GM21447 (cell line): ENCODE results near the gene STX8.
"Not testable (repeated sequence)": the region's sequence is repeated elsewhere in the genome, so short reads cannot be mapped to it uniquely, and the experiment has no call there.

Experiments used
- ATAC-seq: cut with Tn5 transposase; IDR thresholded peaks from one replicate; pipeline ENCODE4 v1.9.1; 2021; ENCODE audit not compliant: unreplicated experiment

The STX8 gene

GRCh38 chr17:9355846-9356245 is 219.8 kb downstream of the STX8 start:
- ATAC-seq, result no peak

DNA sequence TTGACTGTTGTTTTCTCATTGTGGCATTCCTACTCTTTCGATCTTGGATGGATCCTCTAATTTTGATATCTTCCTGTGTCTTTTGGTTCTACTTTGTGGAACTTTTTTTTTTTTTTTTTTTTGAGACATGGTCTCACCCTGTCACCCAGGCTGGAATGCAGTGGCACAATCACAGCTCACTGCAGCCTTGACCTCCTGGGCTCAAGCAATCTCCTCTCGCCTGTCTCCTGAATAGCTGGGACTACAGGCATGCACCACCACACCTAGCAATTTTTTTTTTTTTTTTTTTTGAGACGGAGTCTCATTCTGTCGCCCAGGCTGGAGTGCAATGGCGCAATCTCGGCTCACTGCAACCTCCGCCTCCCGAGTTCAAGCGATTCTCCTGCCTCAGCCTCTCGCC is 220.4 kb downstream of the STX8 start:
- not testable (repeated sequence) for ATAC-seq

DNA sequence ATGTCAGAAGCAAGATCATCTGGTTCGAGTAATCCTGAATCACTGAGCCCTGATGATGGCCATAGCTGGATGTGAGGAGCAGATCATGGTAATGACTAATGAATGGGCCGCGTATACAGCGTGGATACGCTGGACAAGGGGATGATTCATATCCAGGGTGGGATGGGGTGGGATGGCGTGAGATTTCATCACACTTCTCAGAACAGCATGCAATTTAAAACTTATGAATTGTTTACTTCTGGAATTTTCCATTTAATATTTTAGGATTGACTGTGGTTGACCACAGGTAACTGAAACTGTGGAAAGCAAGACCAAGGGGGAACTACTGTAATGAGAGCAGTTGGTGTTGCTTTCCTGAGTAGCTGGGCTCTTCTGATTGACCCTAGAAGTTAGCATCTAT is 225.5 kb downstream of the STX8 start:
- no peak for ATAC-seq

DNA sequence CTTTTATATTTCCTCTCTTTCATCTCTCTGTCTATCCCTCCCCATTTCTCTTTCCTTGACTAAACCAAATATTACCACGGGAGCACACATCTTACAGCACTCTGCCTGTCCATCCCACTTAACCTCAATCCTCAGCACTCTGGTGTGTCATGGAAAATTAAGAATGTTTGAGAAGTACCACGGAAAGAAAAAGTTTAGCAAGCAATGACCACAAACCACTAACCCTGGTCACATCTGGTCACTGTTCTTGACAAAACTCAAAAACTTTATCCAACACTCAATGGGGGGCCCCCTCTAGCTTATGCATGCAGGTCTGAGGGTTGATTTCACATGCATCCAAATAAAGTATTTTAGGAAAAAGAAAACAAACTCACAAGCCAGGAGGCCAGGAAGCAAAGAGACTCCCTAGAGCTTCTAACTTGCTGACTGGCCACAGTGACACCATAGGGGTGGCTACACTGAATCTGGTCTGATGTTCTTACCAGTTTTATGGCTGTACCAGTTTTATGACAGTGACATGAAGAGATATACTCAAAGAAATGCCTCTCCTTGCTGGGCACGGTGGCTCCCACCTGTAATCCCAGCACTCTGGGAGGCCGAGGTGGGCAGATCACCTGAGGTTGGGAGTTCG is 229.2 kb downstream of the STX8 start:
- ATAC-seq, result no peak

DNA sequence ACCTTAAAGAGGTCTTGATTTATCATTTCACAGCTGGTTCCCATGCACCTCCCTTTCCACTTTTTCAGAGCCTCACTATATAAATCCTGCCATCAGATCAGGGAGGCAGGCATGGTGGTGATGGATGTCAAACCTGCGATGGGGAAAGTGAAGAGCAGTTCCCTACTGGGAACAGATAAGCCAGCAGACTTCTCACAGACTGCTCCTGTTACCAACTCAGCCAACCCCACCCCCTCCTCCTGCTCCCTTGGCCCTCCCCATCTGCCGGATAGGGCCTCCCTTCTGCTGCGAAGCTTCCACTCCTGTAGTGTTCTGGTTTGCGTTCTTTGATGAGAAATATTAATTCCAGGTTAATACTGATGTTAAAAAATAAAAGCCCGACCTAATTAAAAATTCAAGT is 232.1 kb downstream of the STX8 start:
- no peak for ATAC-seq

DNA sequence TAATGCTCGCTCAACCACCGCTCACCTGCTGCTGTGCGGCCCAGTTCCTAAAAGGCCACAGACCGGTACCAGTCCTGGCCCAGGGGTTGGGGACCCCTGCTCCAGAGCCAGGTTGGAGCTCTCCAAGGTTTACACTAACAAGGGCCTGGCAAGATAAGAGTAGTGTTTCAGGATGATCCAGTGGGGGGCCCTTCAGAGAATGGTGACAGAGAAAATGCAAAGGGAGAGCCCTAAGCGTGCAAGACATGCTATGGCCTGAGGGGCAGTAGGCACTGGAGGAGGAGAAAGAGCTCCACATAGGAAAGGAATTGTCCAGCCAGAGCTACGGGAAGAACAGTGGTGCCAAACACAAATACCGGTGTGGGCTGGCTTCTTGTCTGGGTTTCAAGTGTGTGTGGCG is 233.4 kb downstream of the STX8 start:
- ATAC-seq, result no peak

DNA sequence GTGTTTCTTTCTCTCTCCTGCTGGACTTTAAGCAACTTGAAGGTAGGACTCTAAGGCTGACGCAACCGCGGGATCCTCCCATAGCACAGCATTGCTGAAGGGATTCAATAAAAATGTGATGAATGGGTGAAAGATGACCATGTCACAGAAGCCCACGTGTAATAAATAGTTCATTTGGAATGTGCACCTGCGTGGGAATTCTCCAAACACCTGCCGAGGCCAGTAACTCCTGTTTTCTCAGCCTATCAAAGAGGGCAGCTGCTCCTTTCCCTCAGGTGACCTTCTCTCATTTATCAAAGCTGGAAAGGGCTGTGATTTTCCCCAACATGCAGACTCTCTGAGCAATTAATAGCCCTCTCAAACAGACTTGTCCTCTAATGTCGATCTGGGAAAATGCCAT is 235.7 kb downstream of the STX8 start:
- ATAC-seq, result no peak

DNA sequence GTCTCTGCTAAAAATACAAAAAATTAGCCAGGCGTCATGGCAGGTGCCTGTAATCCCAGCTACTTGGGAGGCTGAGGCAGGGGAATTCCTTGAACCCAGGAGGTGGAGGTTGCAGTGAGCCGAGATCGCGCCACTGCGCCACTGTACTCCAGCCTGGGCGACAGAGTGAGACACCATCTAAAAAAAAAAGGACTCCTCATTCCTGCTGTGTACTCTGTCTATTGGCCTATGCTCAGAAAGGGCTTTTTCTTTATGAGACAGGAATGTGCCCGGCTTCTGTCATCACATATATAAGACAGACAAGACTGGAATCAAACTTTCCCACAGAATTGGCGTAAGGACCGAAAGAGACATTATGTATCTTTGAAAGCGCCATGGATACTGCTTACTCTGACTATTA is 236.1 kb downstream of the STX8 start:
- ATAC-seq, result not testable (repeated sequence)

GRCh38 chr17:9336817-9337216 is 238.8 kb downstream of the STX8 start:
- no peak for ATAC-seq

- no peak for ATAC-seq
Observed at GRCh38 chr17:9334536-9335446, 240.8 kb downstream of the STX8 start.

GRCh38 chr17:9332132-9332494 is 243.5 kb downstream of the STX8 start:
- no peak for ATAC-seq

DNA sequence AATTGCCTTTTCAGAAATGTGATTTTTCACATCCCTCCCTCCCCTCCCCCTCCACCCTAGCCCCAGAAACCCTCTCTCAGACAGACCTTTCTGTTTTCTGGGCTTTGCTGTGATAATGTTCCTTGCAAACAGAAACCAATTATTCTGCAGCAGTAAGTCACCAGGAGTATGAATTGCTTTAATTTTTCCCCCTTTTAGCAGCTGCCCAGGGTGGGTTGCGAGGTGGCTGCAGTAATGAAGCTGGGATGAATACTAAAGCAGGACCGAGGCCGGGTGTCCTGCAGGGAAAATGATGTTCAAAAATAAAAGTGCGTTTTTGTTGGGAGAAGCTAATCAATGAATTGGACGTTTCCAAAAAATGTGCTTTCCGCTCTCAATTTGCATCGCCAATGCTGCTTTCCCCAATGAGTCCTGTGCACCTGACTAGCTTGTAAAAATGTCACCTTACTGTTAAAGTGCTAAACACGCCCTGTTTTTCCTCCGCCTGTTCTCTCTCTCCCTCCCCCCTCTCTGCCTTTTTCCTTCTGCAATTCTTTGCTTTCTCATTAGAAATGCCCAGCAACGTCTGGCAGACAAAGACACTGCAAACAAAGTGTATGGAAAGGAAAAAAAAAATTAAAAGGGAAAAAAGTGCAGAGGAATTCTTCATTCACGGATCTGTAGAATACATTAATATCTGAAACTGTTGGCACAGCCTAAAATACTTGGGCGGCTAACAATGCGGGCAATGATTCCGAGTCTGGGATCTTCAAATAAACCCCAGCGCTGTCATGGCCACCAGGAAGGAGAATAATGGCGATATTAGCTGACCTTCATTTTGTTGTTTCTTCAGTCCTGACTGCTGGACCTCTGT is 244.1 kb downstream of the STX8 start:
- ATAC-seq, result no peak

GRCh38 chr17:9330611-9331271 is 244.9 kb downstream of the STX8 start:
- ATAC-seq, result no peak

DNA sequence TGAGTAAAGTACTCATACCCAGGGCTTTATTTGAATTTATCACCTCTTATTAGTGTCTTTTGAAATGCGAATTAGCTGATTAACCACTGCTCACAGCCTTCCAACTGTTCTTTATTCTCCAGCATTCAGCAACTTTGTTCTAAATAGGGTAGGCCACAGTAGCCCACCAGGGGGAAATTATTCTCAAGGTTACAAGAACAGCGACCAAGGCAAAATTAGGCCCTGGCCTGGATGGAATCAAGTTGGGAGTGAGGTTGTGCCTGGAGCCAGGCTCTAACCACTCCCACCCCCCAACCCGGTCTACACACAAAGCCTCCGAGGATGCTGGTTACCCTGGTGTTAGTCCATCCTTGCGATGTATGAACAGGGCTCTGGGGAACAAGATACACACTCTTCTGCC is 245.5 kb downstream of the STX8 start:
- ATAC-seq, result no peak

DNA sequence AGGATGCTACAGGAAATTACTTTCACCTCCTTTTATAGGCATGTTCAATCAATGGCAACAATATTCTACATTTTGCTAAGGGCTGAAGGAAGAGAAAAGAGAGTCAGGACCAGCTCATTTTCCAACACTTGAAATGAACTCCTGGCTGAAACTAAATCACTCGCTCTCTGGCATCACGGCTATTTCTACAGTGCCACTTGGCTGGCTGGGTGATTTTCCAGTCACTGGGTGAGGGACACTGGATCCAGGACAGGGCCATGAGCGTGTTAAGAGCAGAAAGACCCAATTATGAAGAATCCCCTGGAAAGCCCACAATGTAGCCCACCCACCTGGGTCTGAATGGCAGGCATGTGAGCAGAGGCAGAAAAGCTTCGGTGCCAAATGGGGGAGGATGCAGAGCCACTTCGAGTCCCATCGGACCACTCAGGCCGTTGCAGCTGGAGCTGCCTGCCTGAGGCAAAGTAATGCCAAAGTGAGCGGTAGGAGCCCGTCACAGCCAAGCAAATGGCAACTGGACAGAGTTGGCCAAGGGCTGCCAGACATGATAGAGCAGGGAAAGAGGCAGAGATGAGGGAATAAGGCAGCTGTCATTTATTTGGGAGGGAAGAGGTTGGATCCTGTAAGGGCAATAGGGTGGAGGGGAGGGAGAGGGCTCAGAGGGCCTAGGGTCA is 246.2 kb downstream of the STX8 start:
- no peak for ATAC-seq

DNA sequence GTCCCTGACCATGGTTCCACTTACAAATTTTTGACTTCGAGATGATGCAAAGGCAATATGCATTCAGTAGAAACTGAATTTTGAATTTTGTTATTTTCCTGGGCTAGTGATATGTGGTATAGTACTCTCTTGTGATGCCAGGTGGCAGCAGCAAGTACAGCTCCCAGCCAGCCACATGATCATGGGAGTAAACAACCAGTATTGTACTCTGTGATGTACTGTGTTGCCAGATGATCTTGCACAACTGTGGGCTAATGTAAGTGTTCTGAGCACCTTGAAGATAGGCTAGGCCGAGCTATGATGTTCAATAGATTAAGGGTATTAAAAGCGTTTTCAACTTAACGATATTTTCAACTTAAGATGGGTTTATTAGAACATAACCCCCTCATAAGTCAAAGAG is 250.8 kb downstream of the STX8 start:
- no peak for ATAC-seq

- no peak for ATAC-seq
Observed at GRCh38 chr17:9322326-9322725, 253.3 kb downstream of the STX8 start.

DNA sequence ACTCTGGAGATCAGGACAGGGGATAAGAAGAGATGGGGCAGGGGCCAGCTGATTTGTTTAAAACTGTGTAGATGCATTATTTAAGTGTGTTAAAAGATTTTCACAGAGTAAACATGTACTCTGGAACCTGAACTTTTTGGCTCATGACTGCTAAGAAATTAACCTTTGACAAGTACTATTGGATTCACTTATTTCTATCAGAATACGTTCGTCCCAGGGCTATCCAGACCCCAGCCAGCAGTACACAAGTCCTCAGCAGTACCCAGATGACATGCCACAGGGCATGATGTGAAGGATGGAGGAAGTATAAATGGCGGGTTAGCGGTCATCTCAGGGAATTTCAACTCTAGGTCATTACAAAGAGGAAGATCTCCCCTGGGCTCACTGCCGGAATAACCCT is 253.7 kb downstream of the STX8 start:
- no peak for ATAC-seq

DNA sequence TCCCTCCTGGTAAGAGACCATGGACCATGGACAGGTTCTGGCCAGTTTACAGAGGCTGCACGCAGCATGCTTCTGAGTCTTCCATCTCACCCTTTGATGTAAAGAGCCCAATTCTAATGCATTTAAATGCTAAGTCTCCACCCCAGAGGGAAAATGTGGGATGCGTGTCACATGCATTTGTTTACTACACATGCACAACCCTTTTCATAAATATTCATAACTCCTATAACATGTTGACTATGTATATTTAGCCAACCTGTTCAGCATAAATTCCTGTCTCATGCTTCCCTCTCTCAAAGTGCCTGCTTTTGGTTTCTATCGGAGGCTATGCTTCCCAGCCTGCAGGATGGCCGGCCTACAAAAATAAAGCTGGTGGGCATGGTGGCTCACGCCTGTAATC is 260.3 kb downstream of the STX8 start:
- no peak for ATAC-seq

GRCh38 chr17:9313346-9313745 is 262.3 kb downstream of the STX8 start:
- no peak for ATAC-seq

DNA sequence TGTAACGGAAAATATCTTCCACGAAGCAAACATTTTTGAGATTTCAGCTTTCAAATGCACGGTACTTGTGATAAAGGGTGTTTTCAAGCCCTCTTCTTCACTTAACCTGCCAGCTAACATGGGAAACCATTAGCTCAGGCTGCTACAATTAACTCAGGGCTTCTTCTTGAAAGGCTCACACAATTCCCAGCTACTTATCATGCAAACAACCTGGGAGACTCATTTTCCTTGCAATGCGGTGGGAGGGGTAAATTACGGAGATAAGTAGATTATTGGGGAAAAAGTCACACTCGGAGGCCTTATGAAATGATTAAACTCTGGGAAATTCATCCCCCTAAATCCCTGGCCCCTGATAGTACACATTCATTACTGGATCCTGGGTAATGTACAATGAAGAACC is 266.4 kb downstream of the STX8 start:
- no peak for ATAC-seq
